DMS 273 treated with DMSO at 0.1 percent for 48 hours (cell line): ENCODE measurements around the gene ROBO2.

ENCODE experiments used
- DNase-seq: peaks from one replicate; lab custom pipeline; 2025; lab: John Stamatoyannopoulos, UW

ROBO2 gene

GRCh38 chr3:77052051-77052501, 12.2 kb downstream of the ROBO2 start:
- DNase-seq: no peak

GRCh38 chr3:77052733-77053670, 13.1 kb downstream of the ROBO2 start:
- no peak for DNase-seq

- no peak for DNase-seq
These were observed 13.9 kb downstream of the ROBO2 start for GRCh38 chr3:77053795-77054194.

GRCh38 chr3:77055841-77056341, 16.0 kb downstream of the ROBO2 start:
- DNase-seq: no peak

GRCh38 chr3:77059354-77059753, 19.5 kb downstream of the ROBO2 start:
- no peak for DNase-seq

GRCh38 chr3:77063423-77063822, 23.5 kb downstream of the ROBO2 start:
- DNase-seq: no peak

- DNase-seq: no peak
These were observed 25.9 kb downstream of the ROBO2 start for GRCh38 chr3:77065750-77066149.

GRCh38 chr3:77066829-77067228, 26.9 kb downstream of the ROBO2 start:
- no peak for DNase-seq

- DNase-seq: no peak
These were observed 28.9 kb downstream of the ROBO2 start for GRCh38 chr3:77068808-77069207.

GRCh38 chr3:77071364-77071763, 31.5 kb downstream of the ROBO2 start:
- DNase-seq: no peak

GRCh38 chr3:77071809-77072208, 31.9 kb downstream of the ROBO2 start:
- no peak for DNase-seq

- no peak for DNase-seq
These were observed 32.3 kb downstream of the ROBO2 start for GRCh38 chr3:77072232-77072631.

- DNase-seq: no peak
These were observed 38.4 kb downstream of the ROBO2 start for GRCh38 chr3:77078279-77078678.

GRCh38 chr3:77079988-77080610, 40.2 kb downstream of the ROBO2 start:
- no peak for DNase-seq

GRCh38 chr3:77081240-77081661, 41.4 kb downstream of the ROBO2 start:
- peak; percentile 38 for DNase-seq

GRCh38 chr3:77084511-77084910, 44.6 kb downstream of the ROBO2 start:
- no peak for DNase-seq

- DNase-seq: no peak
These were observed 46.5 kb downstream of the ROBO2 start for GRCh38 chr3:77086408-77086807.

- no peak for DNase-seq
These were observed 51.9 kb downstream of the ROBO2 start for GRCh38 chr3:77091809-77092208.

- DNase-seq: no peak
These were observed 53.2 kb downstream of the ROBO2 start for GRCh38 chr3:77093101-77093500.

GRCh38 chr3:77096145-77096544, 56.2 kb downstream of the ROBO2 start:
- no peak for DNase-seq

- DNase-seq: no peak
These were observed 57.3 kb downstream of the ROBO2 start for GRCh38 chr3:77096966-77097890.
